Middle frontal gyrus (tissue), 1 donor: ENCODE measurements around the gene PRLR.

Source experiments
- DNase-seq: peaks from one replicate; pipeline ENCODE4 v3.0.0-alpha.2; 2015; ENCODE audit warnings: low spot score; ENCODE audit errors: extremely low spot score

PRLR gene

GRCh38 chr5:35004771-35005170 lies 225.5 kb downstream of the PRLR start:
- no peak for DNase-seq

GRCh38 chr5:35004200-35004599 lies 226.1 kb downstream of the PRLR start:
- DNase-seq = no peak

GRCh38 chr5:35003018-35003957 lies 227.0 kb downstream of the PRLR start:
- peak; percentile 14 for DNase-seq

- DNase-seq = no peak
These were observed 227.8 kb downstream of the PRLR start for GRCh38 chr5:35002459-35002858.

- no peak for DNase-seq
These were observed 228.4 kb downstream of the PRLR start for GRCh38 chr5:35001842-35002241.
